NK-92 (cell line): ENCODE results near the gene AQP5.

Experiments used
- DNase-seq: peaks from one replicate; lab custom pipeline; 2025; ENCODE audit not compliant: unreplicated experiment; lab: John Stamatoyannopoulos, UW

Gene AQP5

DNA sequence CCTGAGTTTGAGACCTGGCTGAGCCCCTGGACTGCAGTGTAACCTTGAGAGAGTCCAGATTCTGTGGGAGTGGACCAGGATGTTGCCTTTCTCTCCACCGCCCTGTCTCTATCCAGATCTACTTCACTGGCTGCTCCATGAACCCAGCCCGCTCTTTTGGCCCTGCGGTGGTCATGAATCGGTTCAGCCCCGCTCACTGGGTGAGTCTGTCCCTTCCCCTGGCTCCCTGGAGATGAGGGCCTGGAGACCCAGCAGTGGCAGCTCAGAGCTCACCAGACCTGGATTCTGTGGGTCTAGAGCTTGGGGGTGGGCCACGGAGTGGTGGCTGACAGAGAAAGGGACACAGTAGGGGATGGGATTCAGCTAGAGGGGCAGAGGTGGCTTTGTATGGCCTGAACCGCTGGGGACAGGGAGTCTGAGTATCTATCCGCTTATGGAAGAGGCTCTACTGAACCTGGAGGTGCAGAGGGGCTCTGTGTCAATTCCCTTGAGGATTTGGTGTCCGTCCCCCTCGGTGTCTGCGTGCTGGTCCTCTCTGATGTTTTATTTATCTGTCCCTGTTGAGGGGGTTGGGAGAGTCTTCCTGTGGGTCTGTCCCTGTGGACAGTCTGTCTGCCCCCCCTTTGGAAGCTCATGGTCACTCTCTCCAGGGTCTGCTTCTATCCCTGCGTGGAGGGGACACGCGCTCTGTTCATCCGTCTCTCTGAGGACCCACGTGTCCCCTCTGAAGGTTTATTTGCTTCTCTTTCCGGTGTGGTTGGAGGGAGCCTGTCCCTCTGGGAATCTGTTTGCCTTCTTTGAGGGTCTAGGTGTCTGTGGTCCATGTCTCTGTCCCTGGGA is 2.5 kb downstream of the AQP5 start:
- no peak for DNase-seq

DNA sequence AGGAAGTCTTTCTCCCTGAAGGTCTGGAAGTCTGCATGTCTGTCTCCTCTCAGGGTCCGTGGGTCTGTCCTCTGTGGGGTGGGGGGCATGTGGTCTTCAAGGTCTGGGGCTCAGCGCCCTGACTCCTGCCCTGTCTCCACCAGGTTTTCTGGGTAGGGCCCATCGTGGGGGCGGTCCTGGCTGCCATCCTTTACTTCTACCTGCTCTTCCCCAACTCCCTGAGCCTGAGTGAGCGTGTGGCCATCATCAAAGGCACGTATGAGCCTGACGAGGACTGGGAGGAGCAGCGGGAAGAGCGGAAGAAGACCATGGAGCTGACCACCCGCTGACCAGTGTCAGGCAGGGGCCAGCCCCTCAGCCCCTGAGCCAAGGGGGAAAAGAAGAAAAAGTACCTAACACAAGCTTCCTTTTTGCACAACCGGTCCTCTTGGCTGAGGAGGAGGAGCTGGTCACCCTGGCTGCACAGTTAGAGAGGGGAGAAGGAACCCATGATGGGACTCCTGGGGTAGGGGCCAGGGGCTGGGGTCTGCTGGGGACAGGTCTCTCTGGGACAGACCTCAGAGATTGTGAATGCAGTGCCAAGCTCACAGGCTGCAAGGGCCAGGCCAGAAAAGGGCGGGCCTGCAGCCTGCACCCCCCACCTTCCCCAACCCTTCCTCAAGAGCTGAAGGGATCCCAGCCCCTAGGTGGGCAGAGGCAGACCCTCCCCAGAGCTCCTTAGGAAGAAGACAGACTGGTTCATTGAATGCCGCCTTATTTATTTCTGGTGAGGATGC is 3.4 kb downstream of the AQP5 start:
- no peak for DNase-seq

DNA sequence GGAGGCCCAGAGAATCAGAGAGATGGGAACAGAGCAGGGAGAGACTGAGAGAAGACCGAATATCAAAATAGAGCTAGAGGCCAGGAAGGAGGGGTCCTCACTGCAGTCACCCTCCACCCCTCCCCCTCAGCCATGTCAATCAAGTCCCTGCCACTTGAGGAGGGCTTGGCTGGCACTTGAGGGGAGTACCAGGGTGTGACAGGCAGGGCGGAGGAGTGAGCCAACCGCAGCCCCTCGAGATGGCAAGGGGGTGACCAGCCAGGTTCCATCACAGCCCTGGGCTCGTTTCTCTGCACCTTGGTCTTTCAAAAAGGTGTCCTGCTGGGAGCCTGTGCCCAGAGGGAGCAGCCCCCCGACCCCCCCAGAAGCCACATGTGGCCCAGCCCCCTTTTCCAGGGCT is 4.2 kb downstream of the AQP5 start:
- DNase-seq = no peak

DNA sequence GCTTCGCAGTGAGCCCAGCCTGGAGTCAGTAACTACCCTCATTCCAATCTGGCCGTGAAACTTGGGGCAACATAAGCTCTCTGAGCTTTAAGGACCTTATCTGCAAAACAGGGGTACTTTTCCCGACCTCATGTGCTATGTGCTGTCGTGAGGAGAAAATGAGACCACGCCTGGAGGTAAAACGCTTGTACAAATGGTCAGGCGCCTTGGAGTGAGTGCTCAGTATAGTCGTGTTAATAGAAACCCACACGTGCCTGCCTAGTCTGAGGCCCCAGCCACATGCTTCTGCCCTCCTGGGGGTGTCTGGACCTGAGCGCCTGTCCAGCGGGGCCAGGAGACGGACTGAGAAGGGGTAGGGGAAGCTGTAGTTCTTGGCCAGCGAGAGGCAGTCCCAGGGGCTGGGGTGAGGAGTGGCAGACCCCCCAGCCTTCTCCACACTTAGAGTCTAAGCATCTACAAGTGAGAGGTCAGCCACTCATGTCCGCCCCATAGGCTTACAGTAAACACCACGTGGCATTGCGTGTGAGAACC is 4.9 kb downstream of the AQP5 start:
- no peak for DNase-seq

DNA sequence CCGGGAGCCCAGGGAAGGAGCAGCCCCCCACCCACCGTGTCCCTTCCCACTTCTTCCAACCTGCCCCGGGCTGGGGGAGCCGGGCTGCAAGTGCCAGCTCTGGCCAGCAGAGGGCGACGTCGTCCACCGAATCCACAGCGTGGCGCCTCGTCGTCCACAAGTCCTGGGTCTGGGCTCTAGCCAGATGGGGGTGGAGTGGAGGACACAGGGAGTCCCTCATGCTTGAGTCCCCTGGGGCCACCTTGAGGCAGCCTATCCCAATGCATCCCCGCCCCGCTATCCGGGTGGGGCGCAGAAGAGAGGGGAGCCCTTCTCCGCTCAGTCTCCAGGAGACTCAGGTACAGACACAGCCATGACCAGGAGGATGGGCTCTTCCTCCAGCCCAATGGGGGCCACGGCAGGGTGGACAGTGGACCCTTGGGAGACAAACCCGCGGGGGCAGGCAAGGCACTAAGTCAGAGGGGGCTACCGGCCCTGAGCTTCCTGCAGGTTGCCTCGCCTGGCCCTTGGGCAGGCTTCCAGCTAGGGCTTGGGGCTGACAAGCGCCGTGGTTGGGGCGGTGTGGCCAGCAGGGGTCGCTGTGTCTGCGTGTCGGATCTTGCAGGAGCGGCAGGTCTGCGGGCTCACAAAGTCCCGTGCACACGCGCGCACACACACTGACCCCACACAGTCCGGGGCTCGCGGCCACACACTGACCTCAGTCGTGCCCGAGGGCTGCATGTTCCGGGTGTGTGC is 5.5 kb downstream of the AQP5 start:
- DNase-seq = no peak

DNA sequence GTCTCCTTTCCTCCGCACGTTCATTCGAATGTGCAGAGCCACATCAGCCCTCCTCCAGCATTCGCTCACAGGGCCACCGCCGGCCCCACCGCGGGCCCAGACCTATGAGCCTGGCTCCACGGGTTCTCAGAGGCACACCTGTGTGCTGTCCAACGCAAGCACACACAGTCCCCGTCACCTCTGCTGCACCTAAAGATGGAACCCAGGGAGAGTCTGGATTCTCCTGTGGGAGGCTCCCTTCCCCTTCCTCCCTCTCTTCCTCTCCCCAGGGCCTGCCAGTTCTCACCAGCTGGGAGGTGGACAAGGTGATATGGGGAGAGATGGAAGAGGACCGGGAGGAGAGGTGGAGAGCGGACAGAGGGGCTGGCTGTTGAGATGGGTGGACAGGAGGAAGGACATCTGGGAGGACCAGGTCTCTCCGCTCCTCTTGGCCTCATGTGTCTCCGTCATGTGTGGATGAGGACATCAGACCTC is 6.1 kb downstream of the AQP5 start:
- no peak for DNase-seq

DNA sequence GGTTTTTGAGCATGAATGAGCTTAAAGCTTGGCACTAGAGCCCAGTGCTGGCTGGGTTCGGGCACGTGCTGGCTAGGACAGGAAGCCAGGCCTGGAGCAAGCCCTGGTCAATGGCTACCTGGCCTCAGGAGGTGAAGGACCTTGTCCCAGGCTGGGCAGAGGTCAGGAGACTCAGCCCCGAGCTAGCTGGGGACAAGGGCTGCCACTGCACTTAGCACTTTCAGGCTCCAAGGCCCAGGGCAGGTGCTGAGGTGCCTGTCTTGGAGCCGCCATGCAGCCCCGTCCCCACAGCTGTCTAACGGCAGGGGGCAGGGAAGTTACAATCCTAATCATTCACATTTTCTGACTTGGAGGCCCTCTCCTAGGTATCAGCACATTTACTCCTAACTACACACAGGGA is 6.8 kb downstream of the AQP5 start:
- DNase-seq = no peak

DNA sequence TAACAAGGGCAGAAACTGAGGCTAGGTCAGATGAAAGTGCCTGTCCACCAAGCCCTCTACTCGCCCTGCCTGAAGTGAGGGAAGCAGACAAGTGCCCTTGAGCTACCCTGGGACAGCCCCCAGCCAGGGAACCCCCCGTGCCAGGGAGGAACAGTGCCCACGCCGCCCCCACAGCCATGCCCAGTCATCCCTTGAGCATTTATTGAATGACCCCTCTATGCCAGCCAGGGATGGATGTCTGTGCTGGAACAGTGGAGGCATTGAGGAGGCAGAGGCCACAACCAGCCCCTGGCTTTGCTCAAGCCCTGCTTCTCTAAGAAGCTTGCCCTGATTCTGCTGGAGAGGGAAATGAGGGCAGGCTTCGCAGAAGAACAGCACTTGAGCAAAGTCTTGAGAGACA is 7.4 kb downstream of the AQP5 start:
- DNase-seq = no peak

DNA sequence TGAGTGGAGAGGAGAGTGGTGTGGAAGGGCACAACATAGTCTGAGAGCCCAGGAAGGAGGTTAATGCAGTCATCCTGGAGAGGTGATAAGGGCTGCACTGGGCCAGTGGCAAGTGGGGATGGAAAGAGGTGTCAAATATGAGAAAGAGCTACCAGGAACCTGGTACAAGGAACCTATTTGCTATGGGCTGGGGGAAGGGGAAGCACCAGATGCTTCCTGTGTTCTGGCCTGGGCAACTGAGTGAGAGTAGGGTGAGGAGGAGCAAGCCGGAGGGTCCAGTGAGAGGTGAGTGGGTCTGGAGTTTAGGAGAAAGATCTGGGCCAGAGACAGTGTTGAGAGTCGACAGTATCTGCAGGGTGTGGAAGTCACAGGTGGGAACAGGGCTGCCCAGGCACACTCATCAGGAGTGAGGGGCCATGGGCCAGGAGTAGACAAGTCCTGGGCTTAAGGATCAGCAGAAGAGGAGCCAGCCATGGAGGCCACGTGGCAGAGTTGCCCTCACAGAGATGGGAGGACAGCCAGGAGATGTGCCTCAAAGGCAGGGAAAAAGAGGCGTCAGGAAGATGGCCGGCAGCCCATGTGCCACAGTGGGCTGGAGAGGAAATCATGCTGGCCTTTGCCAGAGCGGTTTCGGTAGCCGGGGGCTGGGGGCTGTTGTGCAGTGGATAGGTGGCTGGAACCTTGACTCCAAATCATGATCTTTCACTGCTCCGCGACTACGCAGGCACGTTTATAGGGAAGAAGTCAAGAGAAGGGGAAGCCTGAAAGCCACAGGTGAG is 8.2 kb downstream of the AQP5 start:
- DNase-seq = no peak

DNA sequence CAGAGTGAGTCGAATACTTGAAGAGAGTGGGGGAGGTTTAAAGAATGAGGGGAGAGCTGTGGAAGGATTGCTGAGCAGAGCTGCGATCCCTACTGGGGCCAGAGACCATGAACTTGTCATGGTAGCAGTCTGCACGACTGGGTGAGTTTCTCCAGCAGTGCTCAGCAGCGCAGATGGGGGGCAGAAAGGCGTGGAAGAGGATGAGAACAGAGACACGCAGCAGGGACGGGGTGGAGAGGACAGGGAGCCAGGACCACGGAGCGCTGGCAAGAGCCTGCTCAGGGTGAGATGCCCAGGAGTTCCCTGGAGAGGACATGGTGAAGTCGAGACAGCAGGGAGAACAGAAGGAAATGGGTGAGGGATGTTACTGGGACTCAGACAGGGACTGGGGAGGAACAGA is 9.0 kb downstream of the AQP5 start:
- DNase-seq = no peak

DNA sequence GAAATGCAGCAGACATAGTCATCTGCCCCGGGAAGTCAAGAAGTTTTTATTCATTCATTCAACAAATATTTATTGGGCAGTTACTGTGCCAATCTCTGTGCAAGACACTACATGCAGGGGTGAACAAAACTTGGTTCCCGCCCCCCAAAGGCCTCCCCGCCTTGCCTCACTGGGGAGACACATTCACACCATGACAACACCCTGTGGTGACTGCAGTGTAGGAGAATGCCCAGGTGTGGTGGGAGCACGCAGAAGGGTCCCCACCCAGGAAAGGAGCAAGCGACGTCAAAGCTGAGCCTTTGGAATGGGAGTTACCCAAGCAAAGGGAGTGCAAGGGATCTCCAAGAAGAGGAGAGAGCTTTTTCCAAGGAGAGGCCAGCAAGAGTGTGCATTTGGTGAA is 9.5 kb downstream of the AQP5 start:
- DNase-seq = no peak

DNA sequence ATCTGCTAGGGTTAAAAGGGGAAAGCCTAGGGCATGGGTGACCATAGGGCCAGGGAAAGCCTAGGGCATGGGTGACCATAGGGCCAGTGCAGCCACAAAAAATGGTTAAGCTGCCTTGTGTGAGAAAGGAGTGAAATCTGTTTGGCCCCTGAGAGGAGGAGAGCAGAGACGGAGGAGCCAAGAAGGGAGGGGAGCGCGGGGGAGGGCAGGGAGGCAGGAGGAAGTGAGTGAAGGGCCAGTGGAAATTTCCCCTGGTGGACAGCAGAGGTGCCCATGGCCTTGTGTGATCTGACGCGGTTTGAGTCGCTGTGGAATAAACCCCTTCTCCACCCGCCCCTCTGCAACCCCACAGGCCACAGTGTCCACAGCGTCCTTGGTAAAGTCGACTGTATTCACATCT is 10.5 kb downstream of the AQP5 start:
- no peak for DNase-seq

DNA sequence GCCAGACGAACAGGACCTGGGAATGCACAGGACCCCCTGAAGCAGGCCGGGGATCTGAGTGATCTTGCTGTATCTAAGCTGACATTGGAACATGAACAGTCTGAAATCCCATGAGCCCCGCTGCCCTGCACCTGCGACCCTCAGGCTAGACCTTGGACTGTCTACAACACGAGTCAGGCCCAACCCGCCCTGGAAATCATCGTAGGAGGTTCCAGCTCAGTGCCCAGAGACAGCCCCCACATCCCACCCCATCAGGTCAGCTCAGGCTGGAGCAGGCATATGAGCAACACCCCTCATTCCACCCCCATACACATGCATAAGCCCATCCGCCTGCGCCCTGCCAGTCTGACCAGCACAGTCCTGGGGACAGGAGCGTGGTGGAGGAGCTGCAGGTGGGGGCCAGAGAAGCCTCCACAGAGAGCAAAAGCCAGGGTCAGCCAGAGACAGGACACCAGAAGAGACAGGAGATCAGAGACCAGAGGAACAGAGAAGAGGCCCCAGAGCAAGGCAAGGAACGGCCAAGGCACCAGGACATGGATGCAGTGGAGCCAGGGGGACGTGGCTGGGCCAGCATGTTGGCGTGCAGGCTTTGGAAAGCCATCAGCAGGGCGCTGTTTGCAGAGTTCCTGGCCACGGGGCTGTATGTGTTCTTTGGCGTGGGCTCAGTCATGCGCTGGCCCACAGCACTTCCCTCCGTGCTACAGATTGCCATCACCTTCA is 11.1 kb downstream of the AQP5 start, which contains the start of gene AQP6:
TSS of gene AQP6 (plus strand) at position 307 of the 720 bp plus-strand sequence. CDS start at position 534, 227 bp downstream.
- DNase-seq = no peak

DNA sequence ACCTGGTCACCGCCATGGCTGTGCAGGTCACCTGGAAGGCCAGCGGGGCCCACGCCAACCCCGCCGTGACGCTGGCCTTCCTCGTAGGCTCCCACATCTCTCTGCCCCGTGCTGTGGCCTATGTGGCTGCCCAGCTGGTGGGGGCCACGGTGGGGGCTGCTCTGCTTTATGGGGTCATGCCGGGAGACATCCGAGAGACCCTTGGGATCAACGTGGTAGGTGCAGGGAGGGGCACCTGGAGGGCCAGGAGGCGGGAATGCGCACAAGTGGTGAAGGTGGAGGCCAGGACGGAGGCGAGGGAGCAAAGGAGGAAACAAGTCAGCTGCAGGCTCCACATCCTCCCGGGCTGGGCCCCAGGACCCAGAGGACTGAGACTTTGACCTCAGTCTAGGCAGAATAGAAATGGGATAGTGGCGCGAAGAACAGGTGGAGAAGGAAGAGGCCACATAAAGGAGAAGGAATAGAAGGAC is 11.7 kb downstream of the AQP5 start:
- DNase-seq = no peak

DNA sequence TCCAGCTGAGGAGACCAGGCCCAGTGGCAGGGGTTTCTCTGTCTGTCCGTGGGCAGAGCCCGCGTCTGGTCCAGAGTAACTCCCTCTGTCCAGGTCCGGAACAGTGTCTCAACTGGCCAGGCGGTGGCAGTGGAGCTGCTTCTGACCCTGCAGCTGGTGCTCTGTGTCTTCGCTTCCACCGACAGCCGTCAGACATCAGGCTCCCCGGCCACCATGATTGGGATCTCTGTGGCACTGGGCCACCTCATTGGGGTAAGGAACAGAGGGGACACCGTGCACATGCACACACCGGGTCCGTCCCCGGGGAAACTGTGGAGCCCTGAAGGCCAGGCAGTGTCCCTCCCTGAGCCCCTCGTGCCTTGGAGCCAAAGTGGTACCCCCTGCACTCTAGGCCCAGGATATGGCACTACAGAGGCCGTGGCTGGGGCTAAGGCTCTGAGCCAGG is 12.6 kb downstream of the AQP5 start:
- DNase-seq = no peak

DNA sequence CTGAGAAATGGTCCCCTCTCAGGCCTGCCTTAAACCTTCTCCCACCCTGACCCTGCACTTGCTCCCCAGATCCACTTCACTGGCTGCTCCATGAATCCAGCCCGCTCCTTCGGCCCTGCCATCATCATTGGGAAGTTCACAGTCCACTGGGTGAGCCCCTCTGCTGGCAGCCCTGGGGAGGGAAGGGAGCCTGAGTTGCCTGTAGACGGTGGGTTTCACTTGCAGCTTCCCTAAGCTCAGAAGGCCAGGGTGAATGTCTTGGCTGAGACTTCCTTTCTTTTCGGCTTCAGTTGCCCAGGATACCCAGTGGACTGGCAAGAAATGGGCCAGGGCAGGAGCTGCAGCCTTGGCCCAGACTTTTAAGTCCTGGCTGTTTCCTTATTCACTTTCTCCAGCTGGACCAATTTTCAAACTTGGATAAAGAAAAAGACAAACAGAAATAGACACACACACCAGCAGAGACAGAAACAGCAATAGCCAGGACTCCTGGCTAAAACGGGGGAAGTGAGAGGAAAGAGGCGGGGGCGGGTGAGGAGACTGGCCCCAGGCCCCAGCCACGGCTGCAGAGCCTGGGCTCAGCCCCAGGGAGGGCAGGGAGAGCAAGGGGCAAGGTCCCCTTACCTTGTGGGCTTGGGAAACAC is 13.1 kb downstream of the AQP5 start:
- DNase-seq = no peak

DNA sequence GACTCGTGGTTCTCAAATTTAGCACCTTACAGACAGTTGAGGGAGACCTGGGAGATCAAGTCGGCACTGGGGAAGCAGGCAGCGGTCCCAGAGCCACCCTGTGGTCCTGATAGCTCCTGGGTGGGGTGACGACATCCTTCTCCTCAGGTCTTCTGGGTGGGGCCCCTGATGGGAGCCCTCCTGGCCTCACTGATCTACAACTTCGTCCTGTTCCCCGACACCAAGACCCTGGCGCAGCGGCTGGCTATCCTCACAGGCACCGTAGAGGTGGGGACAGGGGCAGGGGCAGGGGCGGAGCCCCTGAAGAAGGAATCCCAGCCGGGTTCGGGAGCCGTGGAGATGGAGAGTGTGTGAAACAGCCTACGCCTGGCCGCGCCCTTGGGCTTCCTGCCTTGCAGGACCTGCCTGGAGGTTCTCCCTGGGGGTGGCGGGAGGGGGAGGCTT is 13.7 kb downstream of the AQP5 start:
- DNase-seq = no peak

DNA sequence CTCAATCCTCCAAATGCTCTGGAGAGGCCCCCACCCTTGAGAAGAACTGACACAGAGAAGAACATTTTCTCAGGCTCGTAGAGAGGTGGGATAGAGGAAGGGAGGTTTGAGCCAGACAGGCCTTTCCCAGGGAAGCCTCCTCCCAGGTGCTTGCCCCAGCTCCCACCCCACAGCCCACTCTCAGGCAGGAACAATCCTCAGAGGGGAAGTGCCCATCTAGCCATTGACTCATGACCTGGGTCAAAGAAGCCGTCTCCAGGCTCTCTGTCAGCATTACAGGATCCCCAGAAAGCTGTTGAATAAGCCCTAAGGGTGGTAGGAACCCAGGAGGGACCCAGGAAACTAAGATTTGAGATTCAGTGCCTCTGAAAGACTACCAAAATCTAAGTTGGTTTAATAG is 14.9 kb downstream of the AQP5 start:
- DNase-seq = no peak

DNA sequence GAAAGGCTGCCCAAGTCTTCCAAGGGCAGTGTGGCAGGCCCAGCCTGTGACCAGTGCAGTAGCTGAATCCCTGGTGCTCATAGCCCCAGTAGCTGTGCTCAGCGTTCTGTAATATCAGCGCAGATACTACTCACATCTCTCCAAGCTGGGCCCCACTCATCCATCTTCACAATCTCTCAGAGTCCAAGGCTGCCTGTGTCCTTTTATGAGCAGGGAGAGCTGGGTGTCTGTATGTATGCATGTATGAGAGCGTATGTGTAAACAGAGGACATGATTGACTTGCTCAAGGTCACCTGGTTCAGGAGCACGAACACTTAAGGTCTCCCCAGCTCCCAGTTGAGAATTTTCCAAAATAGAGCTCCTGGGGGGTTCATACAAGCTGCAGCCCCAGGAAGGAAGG is 16.5 kb downstream of the AQP5 start:
- no peak for DNase-seq
